A549 (cell line): ENCODE data around the gene SLC25A39. TPM values are rescaled to one million over a fixed set of nuclear protein-coding genes. Genes with fewer than 3 reads are reported as not detected.

ENCODE experiments used
- ATAC-seq, 2 experiments: fragments of 200-7000 bp in 1 of 2; fragments of >200 bp in 1 of 2; cut with Nextera tagmentation in 1 of 2; cut with Tn5 transposase in 1 of 2; 3 replicates each; pipeline versions ENCODE4 v1.8.0 to v1.9.1; 2018 to 2020; ENCODE audit warnings: mild to moderate bottlenecking in 1 of 2, moderate library complexity in 1 of 2
- CTCF ChIA-PET: fragments of 300-600 bp; sonication (Branson Sonifier 250); formaldehyde crosslinking; extraction: SDS; loops from one replicate; lab custom pipeline; 2021; ENCODE audit warnings: antibody characterized with exemption, inconsistent platforms; lab: Yijun Ruan, JAX
- POLR2A ChIA-PET: fragments of 350-600 bp; formaldehyde crosslinking; extraction: SDS; loops from one replicate; lab custom pipeline; 2021; ENCODE audit warnings: antibody characterized with exemption, inconsistent platforms; lab: Yijun Ruan, JAX
- DNase-seq, 2 experiments: peaks; one replicate each; pipeline versions ENCODE4 v3.0.0 to v3.0.0-alpha.2; 2011 to 2016; ENCODE audit warnings: low read depth in 1 of 2, low spot score in 1 of 2
- FAIRE-seq: peaks from 2 replicates; lab custom pipeline; 2011; peaks lifted over from hg19 to GRCh38; lab: Jason Lieb, UNC
- H3K27ac ChIP-seq, 2 experiments: fragments of >200 bp; sonication (Bioruptor Twin); formaldehyde crosslinking; 3 replicates each; pipeline ENCODE4 v1.5.1; 2016 to 2017
- H3K4me1 ChIP-seq: fragments of >200 bp; sonication (Bioruptor Twin); formaldehyde crosslinking; 3 replicates; pipeline ENCODE4 v1.6.1; 2016
- H3K4me2 ChIP-seq: fragments of >200 bp; sonication (Bioruptor Twin); formaldehyde crosslinking; 3 replicates; pipeline ENCODE4 v1.6.1; 2016
- H3K4me3 ChIP-seq: fragments of >200 bp; sonication (Bioruptor Twin); formaldehyde crosslinking; 3 replicates; pipeline ENCODE4 v1.5.1; 2016
- H3K9me3 ChIP-seq: fragments of >200 bp; sonication (Bioruptor Twin); formaldehyde crosslinking; 3 replicates; pipeline ENCODE4 v1.6.1; 2016
- CHD4 ChIP-seq: fragments of 200-600 bp; sonication (generic); IDR thresholded peaks from 2 replicates; pipeline ENCODE4 v1.6.1; 2016; ENCODE audit warnings: antibody characterized with exemption, mild to moderate bottlenecking, borderline replicate concordance
- CTCF ChIP-seq: fragments of >200 bp; sonication (Bioruptor Twin); formaldehyde crosslinking; IDR thresholded peaks from 3 replicates; pipeline ENCODE4 v1.5.1; 2016
- E2F6 ChIP-seq: IDR thresholded peaks from 2 replicates; pipeline ENCODE4 v1.6.1; 2012; ENCODE audit warnings: low read depth, borderline replicate concordance
- EP300 ChIP-seq, 2 experiments: fragments of >200 bp; sonication (Bioruptor Twin); formaldehyde crosslinking; IDR thresholded peaks; 2 replicates in 1 of 2; 3 replicates in 1 of 2; pipeline ENCODE4 v1.6.1; 2016 to 2017
- ESRRA ChIP-seq: fragments of 150-350 bp; IDR thresholded peaks from 2 replicates; pipeline ENCODE4 v1.6.1; 2014; ENCODE audit warnings: mild to moderate bottlenecking, low read length, borderline replicate concordance
- HDAC2 ChIP-seq: fragments of 200-600 bp; sonication (generic); IDR thresholded peaks from 2 replicates; pipeline ENCODE4 v1.6.1; 2016
- HES2 ChIP-seq: fragments of >200 bp; sonication (Bioruptor Twin); formaldehyde crosslinking; IDR thresholded peaks from 2 replicates; pipeline ENCODE4 v1.6.1; 2016
- MAX ChIP-seq: IDR thresholded peaks from 2 replicates; pipeline ENCODE4 v1.6.1; 2012
- NR3C1 ChIP-seq: fragments of >200 bp; sonication (Bioruptor Twin); formaldehyde crosslinking; IDR thresholded peaks from 3 replicates; pipeline ENCODE4 v1.6.1; 2017
- POLR2A ChIP-seq: IDR thresholded peaks from 2 replicates; pipeline ENCODE4 v1.6.1; 2012; ENCODE audit warnings: mild to moderate bottlenecking, low read length
- RAD21 ChIP-seq, 2 experiments: fragments of >200 bp in 1 of 2; sonication (Bioruptor Twin) in 1 of 2; formaldehyde crosslinking in 1 of 2; IDR thresholded peaks in 1 of 2; conservative IDR thresholded peaks in 1 of 2; 2 replicates in 1 of 2; 3 replicates in 1 of 2; pipeline ENCODE4 v1.6.1; 2012 to 2018; ENCODE audit warnings: inconsistent platforms in 1 of 2
- SMC3 ChIP-seq: fragments of >200 bp; sonication (Bioruptor Twin); formaldehyde crosslinking; IDR thresholded peaks from 3 replicates; pipeline ENCODE4 v1.6.1; 2018; ENCODE audit warnings: inconsistent platforms
- WGBS: methylation state at CpG from one replicate; pipeline ENCODE4 v1.1.6; 2017; ENCODE audit errors: missing lambda C conversion rate; 5-methylcytosine and 5-hydroxymethylcytosine counted together
- polyA plus RNA-seq, 4 experiments: library from polyadenylated mRNA; depleted of rRNA in 3 of 4; stranded (reverse); fragments of >200 nt; fragmentation: RNase III in 1 of 4; extraction: RNeasy Plus Mini Kit Qiagen cat#74134 plus additional on column Dnase treatment in 1 of 4; gene quantifications; 2 replicates in 3 of 4; 3 replicates in 1 of 4; pipeline ENCODE4 v1.2.3, GENCODE V29; 2011 to 2017

The SLC25A39 gene
- polyA plus RNA-seq, 2 of the 4 experiments (the other 2 are of a cell fraction), result 80.9 to 154 TPM

- no peak for ATAC-seq
- no peak overlapping the region for H3K4me2 ChIP-seq
- CTCF ChIA-PET, result interaction anchor here (0.6 to 17.9 kb wide), 13 partner anchors 8 to 315 kb away, joined by 3 to 327 read pairs (median 6); partner anchors contain the start of genes FAM171A2 and GRN
Measured at GRCh38 chr17:44354582-44355561, 30.2 kb upstream of the SLC25A39 start.

GRCh38 chr17:44353672-44354331, 29.2 kb upstream of the SLC25A39 start:
- TF ChIP-seq POLR2A (no peak), SMC3 (no peak), E2F6 (peak; percentile 27; the same call in 1 of the 2 replicates), MAX (peak; percentile 53; the same call in 1 of the 2 replicates)
- TF ChIP-seq, all 56 proteins: peak for 2
- FAIRE-seq (no peak), DNase-seq (no peak), ATAC-seq (no peak)
- POLR2A ChIA-PET, result interaction anchor here (2.3 kb wide), 1 partner anchor 9 kb away, joined by 7 read pairs; the partner anchor contains the start of gene GRN
- H3K4me1 ChIP-seq, result no peaks in the 10 kb centered on the region
- WGBS, result 19% methylated on average over 45 of the region's 98 CpGs
- CTCF ChIA-PET, result interaction anchor here (0.5 to 17.9 kb wide), 17 partner anchors 9 to 864 kb away, joined by 3 to 327 read pairs (median 3); partner anchors contain the start of gene FAM171A2
- peak overlapping the region; percentile 42 for H3K4me3 ChIP-seq
- no peaks in the 10 kb centered on the region for H3K9me3 ChIP-seq
- H3K27ac ChIP-seq, result peak overlapping the region; percentile 34 to 75; a peak in 4 of 6 replicates
- peak overlapping the region; percentile 90 for H3K4me2 ChIP-seq

More at GRCh38 chr17:44354582-44355561, 30.2 kb upstream of the SLC25A39 start:
- no peak overlapping the region for H3K27ac ChIP-seq
- H3K4me3 ChIP-seq, result no peak overlapping the region
- TF ChIP-seq CTCF (0 out of 3 replicates have a peak, but pooled peaks have one; percentile 8), EP300 (IDR thresholded peaks at IDR 0.05) (no peak), ESRRA (no peak), HDAC2 (no peak)
- DNase-seq, result no peak
- no peaks in the 10 kb centered on the region for H3K9me3 ChIP-seq
- FAIRE-seq, result no peak
- POLR2A ChIA-PET, result interaction anchor here (2.3 kb wide), 1 partner anchor 10 kb away, joined by 7 read pairs; the partner anchor contains the start of gene GRN
- WGBS, result 91% methylated on average over 62 of the region's 77 CpGs
- no peaks in the 10 kb centered on the region for H3K4me1 ChIP-seq

GRCh38 chr17:44352828-44353671, 28.4 kb upstream of the SLC25A39 start:
- POLR2A ChIA-PET, result interaction anchor here (2.3 kb wide), 1 partner anchor 8 kb away, joined by 7 read pairs; the partner anchor contains the start of gene GRN
- FAIRE-seq (no peak), DNase-seq (no peak), ATAC-seq (no peak)
- TF ChIP-seq CHD4, result no peak
- TF ChIP-seq NR3C1, result no peak
- TF ChIP-seq HES2, result no peak
- no peak for TF ChIP-seq RAD21 (conservative IDR thresholded peaks at IDR 0.05 in 1 of 2, IDR thresholded peaks at IDR 0.05 in 1 of 2)
- WGBS, result 79% methylated on average over 16 of the region's 22 CpGs
- Histone ChIP-seq H3K9me3 (no peaks in the 10 kb centered on the region), H3K4me3 (peak overlapping the region; percentile 42), H3K4me2 (peak overlapping the region; percentile 90), H3K4me1 (no peaks in the 10 kb centered on the region), H3K27ac (peak overlapping the region in 1 of 2 experiments; percentile 75; a peak in 3 of 6 replicates)
- CTCF ChIA-PET, result interaction anchor here (0.6 to 17.9 kb wide), 16 partner anchors 9 to 482 kb away, joined by 3 to 327 read pairs (median 3); partner anchors contain the start of gene FAM171A2
